ENCODE data around the gene HLA-C. TPM values are rescaled to one million over a fixed set of nuclear protein-coding genes. Genes with fewer than 3 reads are reported as not detected.

HLA-C gene
- total RNA-seq, 1 donor from 2014 or later = 1,186 TPM

- intact Hi-C loops (cut with DNase I) = no loop called here
- no peaks in the 10 kb centered on the region for H3K27me3 ChIP-seq (ENCODE audit: low read depth)
- H3K27ac ChIP-seq = no peak overlapping the region
- no peaks in the 10 kb centered on the region for H3K9me3 ChIP-seq
- ATAC-seq (no peak), DNase-seq (no peak)
- no peaks in the 10 kb centered on the region for H3K4me1 ChIP-seq
- H3K36me3 ChIP-seq = no peaks in the 10 kb centered on the region
- H3K4me3 ChIP-seq = no peak overlapping the region
- TF ChIP-seq, protein P1, sequence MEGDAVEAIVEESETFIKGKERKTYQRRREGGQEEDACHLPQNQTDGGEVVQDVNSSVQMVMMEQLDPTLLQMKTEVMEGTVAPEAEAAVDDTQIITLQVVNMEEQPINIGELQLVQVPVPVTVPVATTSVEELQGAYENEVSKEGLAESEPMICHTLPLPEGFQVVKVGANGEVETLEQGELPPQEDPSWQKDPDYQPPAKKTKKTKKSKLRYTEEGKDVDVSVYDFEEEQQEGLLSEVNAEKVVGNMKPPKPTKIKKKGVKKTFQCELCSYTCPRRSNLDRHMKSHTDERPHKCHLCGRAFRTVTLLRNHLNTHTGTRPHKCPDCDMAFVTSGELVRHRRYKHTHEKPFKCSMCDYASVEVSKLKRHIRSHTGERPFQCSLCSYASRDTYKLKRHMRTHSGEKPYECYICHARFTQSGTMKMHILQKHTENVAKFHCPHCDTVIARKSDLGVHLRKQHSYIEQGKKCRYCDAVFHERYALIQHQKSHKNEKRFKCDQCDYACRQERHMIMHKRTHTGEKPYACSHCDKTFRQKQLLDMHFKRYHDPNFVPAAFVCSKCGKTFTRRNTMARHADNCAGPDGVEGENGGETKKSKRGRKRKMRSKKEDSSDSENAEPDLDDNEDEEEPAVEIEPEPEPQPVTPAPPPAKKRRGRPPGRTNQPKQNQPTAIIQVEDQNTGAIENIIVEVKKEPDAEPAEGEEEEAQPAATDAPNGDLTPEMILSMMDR (IDR thresholded peaks at IDR 0.05) = no peak
These were observed 28.1 kb upstream of the HLA-C start for GRCh38 chr6:31299947-31300346.

- H3K4me3 ChIP-seq = no peak overlapping the region
These were observed 27.6 kb upstream of the HLA-C start for GRCh38 chr6:31299511-31299910.

DNA sequence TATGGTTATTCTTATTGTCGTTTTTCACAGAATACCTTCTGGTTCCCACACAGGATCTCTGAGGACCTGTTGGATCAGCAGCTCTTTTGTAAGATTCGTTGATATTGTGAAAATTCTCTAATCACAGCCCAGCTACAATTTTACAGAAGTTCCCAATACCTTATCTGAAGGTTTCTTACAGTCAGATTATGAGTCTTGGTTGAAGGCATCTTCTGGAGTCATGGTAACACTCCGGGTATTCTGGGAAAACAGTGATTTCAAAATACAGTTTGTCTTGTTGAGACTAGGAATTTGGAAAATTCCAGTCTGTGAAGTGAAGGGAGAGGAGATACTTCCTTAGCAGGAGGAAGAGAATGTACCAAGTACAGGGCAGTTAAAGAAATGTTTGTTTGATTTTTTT is 22.2 kb upstream of the HLA-C start:
- no peak for DNase-seq
- Histone ChIP-seq H3K4me1 (no peaks in the 10 kb centered on the region), H3K27ac (no peak overlapping the region), H3K4me3 (no peak overlapping the region), H3K36me3 (no peaks in the 10 kb centered on the region), H3K9me3 (no peaks in the 10 kb centered on the region), H3K27me3 (ENCODE audit: low read depth) (no peaks in the 10 kb centered on the region)
- TF ChIP-seq, protein P1 (IDR thresholded peaks at IDR 0.05) = no peak
- ATAC-seq = no peak
- intact Hi-C loops (cut with DNase I) = no loop called here

More at GRCh38 chr6:31299511-31299910, 27.6 kb upstream of the HLA-C start:
- Histone ChIP-seq H3K27me3 (ENCODE audit: low read depth) (no peaks in the 10 kb centered on the region), H3K4me1 (no peaks in the 10 kb centered on the region), H3K27ac (no peak overlapping the region), H3K9me3 (no peaks in the 10 kb centered on the region), H3K36me3 (no peaks in the 10 kb centered on the region)
- ATAC-seq = no peak
- DNase-seq = no peak
- intact Hi-C loops (cut with DNase I) = no loop called here
- TF ChIP-seq, protein P1 (IDR thresholded peaks at IDR 0.05) = no peak

DNA sequence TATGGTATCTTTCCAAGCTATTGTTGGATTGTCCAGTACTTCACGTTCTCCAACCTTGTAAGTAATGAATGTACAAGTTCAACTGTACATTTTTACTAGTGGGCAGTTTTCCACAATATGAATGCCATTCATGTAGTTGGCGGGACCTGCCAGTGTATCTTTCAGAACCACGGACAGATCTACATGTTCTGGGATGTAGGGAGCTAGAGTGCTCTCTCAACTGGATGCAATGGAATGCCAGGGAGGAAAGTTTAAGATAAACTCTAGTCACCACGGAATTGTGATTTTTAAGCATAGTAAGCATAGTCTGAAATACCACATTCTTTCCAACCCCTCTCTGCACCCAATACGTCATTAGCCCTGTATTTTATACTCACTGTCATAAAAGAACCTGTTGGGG is 21.5 kb upstream of the HLA-C start:
- Histone ChIP-seq H3K27ac (no peak overlapping the region), H3K4me1 (no peaks in the 10 kb centered on the region), H3K27me3 (ENCODE audit: low read depth) (no peaks in the 10 kb centered on the region), H3K4me3 (no peak overlapping the region), H3K36me3 (no peaks in the 10 kb centered on the region), H3K9me3 (no peaks in the 10 kb centered on the region)
- DNase-seq (no peak), ATAC-seq (no peak)
- intact Hi-C loops (cut with DNase I) = no loop called here
- TF ChIP-seq, protein P1 (IDR thresholded peaks at IDR 0.05) = no peak

DNA sequence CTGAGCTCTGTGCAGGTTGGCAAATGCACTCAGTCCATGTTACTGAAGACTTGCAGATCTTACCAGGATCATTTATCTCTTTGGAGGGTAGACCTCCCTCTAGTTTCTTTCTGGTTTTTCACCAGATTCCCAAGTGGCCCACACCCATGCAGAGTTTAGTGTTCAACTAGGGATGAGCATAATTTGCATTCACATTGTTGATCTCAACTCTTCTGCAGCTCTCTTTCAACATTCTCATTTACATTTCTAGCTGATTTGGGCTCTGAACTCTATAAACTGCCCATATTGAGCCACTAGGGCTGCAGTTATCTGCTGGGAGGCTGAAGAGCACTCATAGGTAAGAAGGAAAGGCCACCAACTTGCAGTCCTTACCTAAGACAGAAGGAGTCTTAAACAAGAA is 17.9 kb upstream of the HLA-C start:
- H3K4me3 ChIP-seq = no peak overlapping the region
- no peak for ATAC-seq
- intact Hi-C loops (cut with DNase I) = no loop called here
- no peaks in the 10 kb centered on the region for H3K4me1 ChIP-seq
- DNase-seq = no peak
- no peak overlapping the region for H3K27ac ChIP-seq
- TF ChIP-seq, protein P1 (IDR thresholded peaks at IDR 0.05) = no peak
- no peaks in the 10 kb centered on the region for H3K9me3 ChIP-seq
- no peaks in the 10 kb centered on the region for H3K36me3 ChIP-seq
- H3K27me3 ChIP-seq (ENCODE audit: low read depth) = no peaks in the 10 kb centered on the region

GRCh38 chr6:31287619-31288018 is 15.7 kb upstream of the HLA-C start:
- intact Hi-C loops (cut with DNase I) = no loop called here
- ATAC-seq = peak; percentile 47 to 53
- H3K4me1 ChIP-seq = no peaks in the 10 kb centered on the region

More at GRCh38 chr6:31287619-31288018, 15.7 kb upstream of the HLA-C start:
- Histone ChIP-seq H3K27me3 (ENCODE audit: low read depth) (no peaks in the 10 kb centered on the region), H3K36me3 (no peaks in the 10 kb centered on the region), H3K27ac (no peak overlapping the region), H3K4me3 (no peak overlapping the region), H3K9me3 (no peaks in the 10 kb centered on the region)
- TF ChIP-seq, protein P1 (IDR thresholded peaks at IDR 0.05) = no peak
- peak; percentile 50 for DNase-seq
